ENCODE data around the gene PPARG.

Gene PPARG

DNA sequence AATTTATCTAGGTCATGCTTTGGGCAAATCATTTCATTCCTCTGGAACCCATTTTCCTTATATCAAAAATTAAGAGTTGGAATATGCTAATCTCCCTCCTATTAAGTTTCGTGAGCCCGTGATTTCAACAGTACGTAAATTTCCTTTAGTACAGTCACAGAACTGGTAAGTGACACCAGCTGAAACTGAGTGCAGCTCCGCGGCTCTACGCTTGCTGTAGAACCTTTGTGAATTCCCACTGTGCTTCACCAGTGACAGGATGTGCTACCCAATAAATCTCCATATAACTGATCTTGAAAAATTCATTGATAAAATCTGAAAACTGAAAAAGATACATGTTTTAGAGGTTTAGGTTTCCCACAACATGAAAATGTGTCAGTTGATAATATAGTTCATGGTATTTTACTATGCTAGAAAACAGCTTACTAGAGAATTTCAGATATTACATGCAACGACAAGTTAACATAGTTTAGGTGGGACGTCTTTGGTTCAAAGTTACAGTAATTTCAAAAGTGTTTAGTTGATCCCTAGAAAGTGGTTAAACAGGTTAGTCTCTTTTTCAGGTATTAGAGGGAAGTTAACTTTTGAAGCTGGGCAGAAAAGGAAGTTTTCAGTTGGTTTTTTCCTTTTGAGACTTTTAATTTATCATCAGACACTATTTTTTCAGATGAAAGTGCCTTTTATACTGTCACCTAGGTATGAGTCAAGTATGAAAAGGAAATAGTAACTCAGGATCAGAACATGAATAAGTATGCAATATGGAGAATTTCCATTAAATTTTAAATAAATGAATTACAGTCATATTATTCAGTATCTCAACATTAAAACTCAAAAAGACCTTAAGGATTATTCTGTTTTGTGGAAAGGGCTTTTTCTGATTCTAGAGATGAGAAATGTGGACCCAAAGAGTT lies 57.0 kb downstream of the PPARG start:
- Histone ChIP-seq H3K27ac (ENCODE audit: low read length) (peak overlapping the region; percentile 59), H3K79me2 (ENCODE audit: insufficient read depth, low read length) (no peaks in the 10 kb centered on the region)

DNA sequence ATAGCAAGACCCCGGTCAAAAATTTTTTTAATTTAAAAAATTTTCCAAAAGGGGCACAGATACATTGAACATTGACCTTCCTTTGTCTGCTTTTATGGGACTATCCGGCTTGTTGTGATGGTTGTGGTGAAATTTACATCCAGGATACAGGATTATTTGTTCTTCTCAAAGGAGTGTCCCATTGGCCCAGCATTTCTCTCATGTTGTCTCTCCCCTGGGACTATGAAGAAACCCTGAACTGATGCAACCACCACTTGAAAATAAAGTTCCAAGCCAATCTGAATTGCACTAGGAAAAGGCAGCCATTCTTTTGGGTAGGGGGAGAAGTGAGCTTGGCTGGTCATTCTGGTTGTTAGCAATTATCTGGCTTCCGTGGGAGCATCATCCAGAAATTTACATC lies 58.4 kb downstream of the PPARG start:
- H3K27me3 ChIP-seq (ENCODE audit: insufficient read depth, low read length, poor library complexity) = no peaks in the 10 kb centered on the region
- no peak overlapping the region for H3K4me2 ChIP-seq (ENCODE audit: insufficient read depth, low read length)
- no peak overlapping the region for H3K4me3 ChIP-seq (ENCODE audit: low read depth in 1 of 2, low read length in 2 of 2)
- H3K79me2 ChIP-seq (ENCODE audit: insufficient read depth, low read length) = no peaks in the 10 kb centered on the region
- peak overlapping the region; percentile 30; the same call in 1 of the 2 replicates for H3K27ac ChIP-seq (ENCODE audit: low read length)
- H3K9me3 ChIP-seq (ENCODE audit: insufficient read depth, low read length, severe bottlenecking) = no peaks in the 10 kb centered on the region
- no peak overlapping the region for H2AFZ ChIP-seq (ENCODE audit: low read depth, low read length)
- no peak for TF ChIP-seq EZH2 (IDR thresholded peaks at IDR 0.05; ENCODE audit: borderline replicate concordance, low read depth, low read length, severe bottlenecking)
- TF ChIP-seq, protein P1, sequence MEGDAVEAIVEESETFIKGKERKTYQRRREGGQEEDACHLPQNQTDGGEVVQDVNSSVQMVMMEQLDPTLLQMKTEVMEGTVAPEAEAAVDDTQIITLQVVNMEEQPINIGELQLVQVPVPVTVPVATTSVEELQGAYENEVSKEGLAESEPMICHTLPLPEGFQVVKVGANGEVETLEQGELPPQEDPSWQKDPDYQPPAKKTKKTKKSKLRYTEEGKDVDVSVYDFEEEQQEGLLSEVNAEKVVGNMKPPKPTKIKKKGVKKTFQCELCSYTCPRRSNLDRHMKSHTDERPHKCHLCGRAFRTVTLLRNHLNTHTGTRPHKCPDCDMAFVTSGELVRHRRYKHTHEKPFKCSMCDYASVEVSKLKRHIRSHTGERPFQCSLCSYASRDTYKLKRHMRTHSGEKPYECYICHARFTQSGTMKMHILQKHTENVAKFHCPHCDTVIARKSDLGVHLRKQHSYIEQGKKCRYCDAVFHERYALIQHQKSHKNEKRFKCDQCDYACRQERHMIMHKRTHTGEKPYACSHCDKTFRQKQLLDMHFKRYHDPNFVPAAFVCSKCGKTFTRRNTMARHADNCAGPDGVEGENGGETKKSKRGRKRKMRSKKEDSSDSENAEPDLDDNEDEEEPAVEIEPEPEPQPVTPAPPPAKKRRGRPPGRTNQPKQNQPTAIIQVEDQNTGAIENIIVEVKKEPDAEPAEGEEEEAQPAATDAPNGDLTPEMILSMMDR (IDR thresholded peaks at IDR 0.05; ENCODE audit: borderline replicate concordance, extremely low read depth, low read length, poor library complexity, severe bottlenecking) = no peak
- H3K4me1 ChIP-seq (ENCODE audit: insufficient read depth, low read length) = peaks cover 44% of the 10 kb centered on the region
- H3K9ac ChIP-seq (ENCODE audit: low read depth, low read length) = no peak overlapping the region
- H3K36me3 ChIP-seq (ENCODE audit: insufficient read depth, low read length) = no peaks in the 10 kb centered on the region
- no peaks in the 10 kb centered on the region for H4K20me1 ChIP-seq (ENCODE audit: insufficient read depth, low read length)
- no peak for DNase-seq
- no peak for ATAC-seq (ENCODE audit: insufficient read depth, low read depth)

More for the DNA sequence above, 57.0 kb downstream of the PPARG start:
- Histone ChIP-seq H3K4me2 (ENCODE audit: insufficient read depth, low read length) (no peak overlapping the region), H3K36me3 (ENCODE audit: insufficient read depth, low read length) (no peaks in the 10 kb centered on the region), H2AFZ (ENCODE audit: low read depth, low read length) (0 out of 2 replicates have a peak overlapping the region, but pooled peaks have one; percentile 3), H3K9ac (ENCODE audit: low read depth, low read length) (peak overlapping the region; percentile 0; the same call in 1 of the 2 replicates), H4K20me1 (ENCODE audit: insufficient read depth, low read length) (no peaks in the 10 kb centered on the region), H3K27me3 (ENCODE audit: insufficient read depth, low read length, poor library complexity) (no peaks in the 10 kb centered on the region), H3K9me3 (ENCODE audit: insufficient read depth, low read length, severe bottlenecking) (no peaks in the 10 kb centered on the region), H3K4me1 (ENCODE audit: insufficient read depth, low read length) (peaks cover 31% of the 10 kb centered on the region), H3K4me3 (ENCODE audit: low read depth in 1 of 2, low read length in 2 of 2) (no peak overlapping the region)
- DNase-seq = peak; percentile 34
- TF ChIP-seq, protein P1 (IDR thresholded peaks at IDR 0.05; ENCODE audit: borderline replicate concordance, extremely low read depth, low read length, poor library complexity, severe bottlenecking) = no peak
- no peak for TF ChIP-seq EZH2 (IDR thresholded peaks at IDR 0.05; ENCODE audit: borderline replicate concordance, low read depth, low read length, severe bottlenecking)
- peak; percentile 68 for ATAC-seq (ENCODE audit: insufficient read depth, low read depth)

DNA sequence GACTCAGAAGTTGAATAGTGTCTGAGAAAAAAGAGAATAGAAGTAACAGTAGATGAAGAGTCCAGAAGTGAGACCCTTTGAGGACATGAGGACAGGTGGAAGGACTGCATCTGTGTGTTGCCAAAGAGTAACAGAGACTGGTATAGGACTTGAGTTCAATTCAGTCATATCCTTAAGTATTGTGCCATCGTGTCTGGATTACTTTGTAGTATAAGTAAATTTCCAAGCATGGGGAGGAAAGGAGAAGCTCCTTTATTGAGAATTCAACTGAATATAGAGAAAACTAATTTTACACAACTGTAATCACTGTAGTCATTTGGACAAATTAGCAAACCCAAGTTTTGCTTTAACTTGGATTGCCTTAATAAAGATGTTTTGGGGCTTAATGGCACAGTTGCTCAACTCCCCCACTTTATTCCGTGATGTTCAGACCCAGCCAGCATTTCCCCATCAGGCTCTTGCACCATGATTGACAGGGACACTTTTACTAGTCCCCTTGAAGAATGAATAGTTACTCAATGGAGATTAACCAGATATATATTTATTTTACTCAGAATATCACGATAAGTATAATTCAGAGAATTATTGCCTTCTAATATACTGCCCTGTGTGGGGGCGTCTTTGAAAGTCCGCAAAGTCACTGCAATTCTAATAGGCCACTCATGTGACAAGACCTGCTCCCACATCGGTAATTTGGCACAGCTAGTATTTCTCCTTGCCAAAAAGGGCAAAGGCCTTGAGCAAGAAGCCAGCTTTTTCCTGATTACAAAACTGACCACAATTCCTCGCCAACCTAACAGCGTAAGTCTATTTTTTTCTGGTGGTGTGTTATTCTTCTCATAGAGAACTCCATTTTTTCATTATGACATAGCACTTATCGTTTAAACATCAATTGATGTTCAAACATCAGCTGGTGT lies 61.3 kb downstream of the PPARG start:
- ATAC-seq (ENCODE audit: insufficient read depth, low read depth) (no peak), DNase-seq (no peak)
- Histone ChIP-seq H3K79me2 (ENCODE audit: insufficient read depth, low read length) (no peaks in the 10 kb centered on the region), H3K36me3 (ENCODE audit: insufficient read depth, low read length) (no peaks in the 10 kb centered on the region), H3K9ac (ENCODE audit: low read depth, low read length) (no peak overlapping the region), H3K4me3 (ENCODE audit: low read depth in 1 of 2, low read length in 2 of 2) (no peak overlapping the region), H3K27me3 (ENCODE audit: insufficient read depth, low read length, poor library complexity) (no peaks in the 10 kb centered on the region), H2AFZ (ENCODE audit: low read depth, low read length) (no peak overlapping the region), H3K4me2 (ENCODE audit: insufficient read depth, low read length) (no peak overlapping the region), H4K20me1 (ENCODE audit: insufficient read depth, low read length) (no peaks in the 10 kb centered on the region), H3K27ac (ENCODE audit: low read length) (no peak overlapping the region), H3K9me3 (ENCODE audit: insufficient read depth, low read length, severe bottlenecking) (no peaks in the 10 kb centered on the region), H3K4me1 (ENCODE audit: insufficient read depth, low read length) (peaks cover 69% of the 10 kb centered on the region)
- TF ChIP-seq EZH2 (IDR thresholded peaks at IDR 0.05; ENCODE audit: borderline replicate concordance, low read depth, low read length, severe bottlenecking) = no peak
- TF ChIP-seq, protein P1 (IDR thresholded peaks at IDR 0.05; ENCODE audit: borderline replicate concordance, extremely low read depth, low read length, poor library complexity, severe bottlenecking) = no peak
